HK-2 (cell line): ENCODE measurements around the gene ZNF236.
"Not testable (repeated sequence)": the region's sequence is repeated elsewhere in the genome, so short reads cannot be mapped to it uniquely, and the experiment has no call there.

Source experiments
- DNase-seq: peaks from one replicate; pipeline ENCODE4 v3.0.0-alpha.2; 2018; ENCODE audit not compliant: unreplicated experiment

The ZNF236 gene

DNA sequence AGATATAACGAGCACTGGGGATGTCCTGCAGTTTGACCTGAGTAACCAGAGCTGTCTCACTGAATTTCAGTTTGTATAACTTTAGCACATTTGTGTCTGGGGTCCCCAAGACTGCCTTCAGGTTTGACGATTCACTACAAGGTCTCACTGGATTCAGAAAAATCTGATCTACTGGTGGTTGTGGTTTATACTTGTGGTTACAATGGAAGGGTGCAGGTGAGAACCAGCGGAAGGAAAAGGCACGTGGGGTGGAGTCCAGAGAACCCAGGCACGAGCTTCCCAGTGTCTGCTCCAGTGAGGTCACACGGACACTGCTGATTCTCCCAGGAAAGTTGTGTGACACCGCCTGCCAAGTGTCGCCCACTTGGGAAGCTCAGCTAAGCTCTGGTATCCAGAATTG lies 126.0 kb downstream of the ZNF236 start:
- DNase-seq = no peak

DNA sequence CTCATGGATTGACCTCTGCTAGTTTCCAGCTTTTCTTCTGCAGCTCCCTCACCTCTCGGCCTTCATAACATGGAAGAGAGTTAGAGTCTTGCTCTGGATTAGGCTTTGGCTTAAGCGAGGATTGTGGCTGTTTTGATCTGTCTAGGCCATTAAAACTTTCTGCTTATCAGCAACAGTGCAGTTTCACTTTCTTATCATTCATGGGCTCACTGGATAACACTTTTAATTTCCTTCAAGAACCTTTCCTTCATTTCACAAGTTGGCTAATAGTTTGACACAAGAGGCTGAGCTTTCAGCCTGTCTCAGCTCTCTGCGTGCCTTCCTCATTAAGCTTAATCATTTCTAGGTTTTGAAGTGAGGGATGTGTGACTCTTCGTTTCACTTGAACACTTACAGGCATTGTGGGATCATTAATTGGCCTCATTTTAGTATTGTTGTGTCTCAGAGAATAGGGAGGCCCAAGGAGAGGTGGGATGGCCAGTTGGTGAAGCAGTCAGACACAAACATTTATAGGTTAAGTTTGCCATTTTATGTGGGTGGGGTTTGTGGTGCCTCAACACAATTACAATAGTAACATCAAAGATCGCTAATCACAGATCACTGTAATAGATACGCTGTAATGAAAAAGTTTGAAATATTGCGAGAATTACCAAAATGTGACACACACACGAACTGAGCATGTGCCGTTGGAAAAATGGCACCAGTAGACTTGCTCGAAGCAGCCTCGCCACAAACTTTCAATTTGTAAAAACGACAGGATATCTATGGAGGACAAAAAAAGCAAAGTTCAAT lies 129.3 kb downstream of the ZNF236 start:
- no peak for DNase-seq

DNA sequence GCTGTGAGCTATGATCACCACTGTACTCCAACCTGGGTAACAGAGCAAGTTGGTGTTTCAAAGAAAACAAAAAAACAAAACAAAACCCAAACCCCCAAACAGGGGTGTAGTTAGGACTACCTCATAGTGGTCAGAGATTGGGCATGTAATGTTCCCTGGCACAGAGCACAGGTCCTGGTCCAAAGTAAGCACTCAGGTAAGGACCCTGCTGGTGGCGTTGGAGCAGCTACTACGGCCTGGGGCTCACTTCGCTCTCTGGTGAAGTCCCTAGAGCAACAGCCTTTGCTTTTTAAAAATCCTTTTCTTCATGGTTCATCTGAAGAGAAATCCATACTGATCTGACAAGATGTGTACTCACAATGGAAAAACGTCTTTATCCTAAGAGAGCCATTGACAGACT lies 130.4 kb downstream of the ZNF236 start:
- no peak for DNase-seq

DNA sequence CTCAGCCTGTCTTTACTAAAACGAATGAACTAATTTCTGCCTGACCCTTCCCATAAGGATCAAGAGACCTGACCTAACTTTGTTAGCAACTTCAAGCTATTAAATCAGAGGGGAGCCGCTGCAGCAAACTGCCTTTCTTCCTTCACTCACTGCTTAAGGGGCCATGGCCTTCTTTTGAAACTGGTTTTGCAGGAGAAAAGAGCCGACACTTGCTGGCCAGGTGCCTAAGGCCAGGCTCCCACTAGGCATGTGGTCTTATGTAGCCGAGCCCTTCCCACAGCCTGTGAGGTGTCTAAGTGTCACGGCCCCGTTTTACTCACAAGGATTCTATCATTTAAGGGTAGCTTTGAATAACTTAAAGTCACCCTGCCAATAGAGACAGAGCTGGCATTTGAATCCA lies 130.8 kb downstream of the ZNF236 start:
- no peak for DNase-seq

DNA sequence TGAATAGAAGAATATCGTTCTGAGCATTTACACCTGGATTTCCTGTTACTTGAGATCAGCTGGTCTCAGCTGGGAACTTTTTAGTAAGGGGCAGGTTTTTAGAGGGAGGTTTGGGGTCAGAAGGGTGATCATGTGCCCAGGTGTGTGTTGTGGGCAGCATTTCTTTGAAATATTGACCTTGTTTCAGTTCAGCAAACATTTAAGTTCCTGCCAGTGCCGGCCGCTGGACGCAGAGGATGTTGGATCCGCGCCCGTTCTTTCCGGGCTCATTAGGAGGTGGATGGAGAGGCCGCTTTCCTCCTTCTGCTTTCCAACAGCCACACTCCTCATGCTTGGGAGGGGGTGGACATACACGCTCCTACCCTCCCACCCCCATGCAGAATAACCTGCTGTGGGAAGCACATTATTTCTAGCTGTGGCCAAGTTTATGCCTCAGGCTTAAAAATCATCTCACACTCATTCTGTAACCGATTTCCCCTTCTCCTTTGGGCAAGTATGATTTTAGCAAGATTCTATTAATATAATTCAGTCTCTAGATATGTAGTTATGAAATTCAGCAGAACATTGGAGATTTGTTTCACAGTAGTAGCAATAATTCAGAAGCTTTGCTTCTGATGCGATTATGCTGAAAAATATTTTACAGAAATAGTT lies 131.4 kb downstream of the ZNF236 start:
- no peak for DNase-seq

DNA sequence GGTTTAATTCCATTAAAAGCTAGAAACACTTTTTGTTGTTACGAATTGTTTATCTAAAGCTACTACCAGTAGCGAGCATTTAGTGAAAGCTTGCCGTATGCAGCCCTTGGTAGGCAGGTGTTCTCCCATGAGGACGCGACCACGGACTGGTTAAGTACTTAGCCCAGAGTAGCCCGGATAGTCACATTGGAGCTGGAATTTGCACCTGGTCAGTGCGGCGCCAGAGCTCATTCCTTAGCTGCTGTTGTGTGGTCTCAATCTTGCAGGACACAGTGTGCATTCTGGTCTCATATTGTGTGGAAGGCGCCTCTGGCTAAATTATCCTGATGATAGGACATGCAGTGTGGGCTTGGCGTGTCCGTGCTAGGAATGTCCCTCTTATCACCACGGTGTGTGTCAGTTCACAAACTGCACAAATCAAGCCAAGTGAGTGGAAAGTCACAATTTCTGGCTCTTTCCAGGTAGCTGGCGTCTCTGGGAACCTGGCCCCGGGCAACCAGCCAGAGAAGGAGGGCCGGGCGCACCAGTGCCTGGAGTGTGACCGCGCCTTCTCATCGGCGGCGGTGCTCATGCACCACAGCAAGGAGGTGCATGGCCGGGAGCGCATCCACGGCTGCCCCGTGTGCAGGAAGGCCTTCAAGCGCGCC lies 133.3 kb downstream of the ZNF236 start:
- DNase-seq = no peak

DNA sequence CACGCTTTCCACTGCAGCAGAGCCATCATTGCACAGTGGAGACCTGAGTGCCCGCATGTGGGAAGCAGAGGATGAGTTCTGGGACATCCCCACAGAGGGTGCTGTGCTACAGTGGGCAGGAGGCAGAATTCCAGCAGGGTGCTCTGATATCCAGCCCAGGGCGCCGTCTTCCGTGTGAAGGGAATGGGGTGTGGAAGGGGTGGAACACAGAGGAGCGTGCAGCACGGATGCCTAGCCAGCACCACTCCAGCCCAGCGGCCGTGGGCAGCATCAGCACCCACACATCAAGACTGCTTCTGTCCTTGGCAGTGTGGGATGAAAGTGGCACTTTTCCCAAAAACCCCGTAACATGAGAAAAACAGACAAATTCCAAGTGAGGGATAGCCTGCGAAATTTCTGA lies 134.3 kb downstream of the ZNF236 start:
- DNase-seq = no peak

DNA sequence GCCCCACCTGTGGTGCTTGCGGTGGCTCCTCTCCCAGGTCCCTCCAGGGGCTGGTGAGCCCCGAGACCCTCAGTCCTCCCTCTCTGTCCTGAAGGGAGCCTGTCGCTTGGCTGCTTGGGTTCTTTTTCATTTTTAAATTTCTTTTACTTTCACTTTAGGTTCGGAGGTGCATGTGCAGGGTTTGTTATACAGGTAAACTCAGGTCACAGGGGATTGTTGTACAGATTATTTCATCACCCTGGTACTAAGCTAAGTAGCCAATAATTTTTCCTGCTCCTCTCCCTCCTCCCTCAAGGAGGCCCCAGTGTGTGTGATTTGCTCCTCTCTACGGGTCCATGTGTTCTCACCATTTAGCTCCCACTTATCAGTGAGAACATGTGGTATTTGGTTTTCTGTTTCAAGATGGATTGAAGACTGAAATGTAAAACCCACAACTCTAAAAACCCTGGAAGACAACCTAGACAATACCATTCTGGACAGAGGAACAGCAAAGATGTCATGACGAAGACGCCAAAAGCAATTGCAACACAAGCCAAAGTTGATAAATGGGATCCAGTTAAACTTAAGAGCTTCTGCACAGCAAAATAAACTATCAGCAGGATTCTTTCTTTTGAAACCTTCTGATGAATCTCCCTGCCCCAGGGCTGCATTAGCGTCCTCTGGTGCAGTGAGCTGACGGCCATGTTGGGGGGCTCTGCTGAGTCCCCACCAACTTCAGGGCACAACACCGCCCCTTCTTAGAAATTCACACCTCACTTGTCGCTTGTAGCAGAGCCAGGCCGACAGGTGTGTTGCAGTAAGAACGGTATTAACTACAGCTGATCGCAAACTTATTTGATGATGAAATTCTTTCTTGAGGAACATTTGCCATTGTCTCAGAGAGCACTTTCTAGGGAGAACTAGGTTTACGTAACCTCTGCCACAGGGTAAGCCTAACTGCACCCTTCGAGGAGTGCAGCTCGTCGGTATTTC lies 135.3 kb downstream of the ZNF236 start:
- no peak for DNase-seq

DNA sequence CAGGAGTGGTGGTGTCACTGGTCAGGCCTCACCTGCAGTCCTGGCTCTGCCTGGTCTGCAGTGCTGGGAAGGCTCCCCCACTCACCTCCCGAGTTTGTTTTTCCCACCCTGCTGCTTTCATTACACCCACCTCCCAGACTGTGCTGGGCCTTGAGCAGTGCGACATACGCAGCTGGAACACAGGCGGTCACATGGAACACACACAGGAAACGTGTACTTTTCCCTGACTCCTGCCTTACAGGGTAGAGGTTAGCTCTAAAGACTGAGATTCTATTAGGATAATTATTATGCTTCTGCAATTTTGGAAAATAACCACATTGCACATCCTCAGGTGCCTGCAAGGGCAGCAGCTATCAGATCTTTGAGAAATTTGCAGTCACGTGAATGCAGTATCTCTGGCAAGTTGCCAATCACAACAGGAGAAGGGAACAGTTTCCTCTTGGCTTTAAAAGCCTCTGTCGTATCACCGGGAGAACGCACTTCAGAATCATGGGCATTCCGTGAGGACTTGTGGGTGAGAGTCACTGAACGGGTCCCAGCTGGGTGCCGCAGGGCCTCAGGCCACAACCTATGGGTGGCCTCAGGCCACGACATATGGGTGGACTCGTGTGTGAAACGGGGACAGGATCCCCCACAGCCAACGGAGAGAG lies 136.5 kb downstream of the ZNF236 start:
- no peak for DNase-seq

DNA sequence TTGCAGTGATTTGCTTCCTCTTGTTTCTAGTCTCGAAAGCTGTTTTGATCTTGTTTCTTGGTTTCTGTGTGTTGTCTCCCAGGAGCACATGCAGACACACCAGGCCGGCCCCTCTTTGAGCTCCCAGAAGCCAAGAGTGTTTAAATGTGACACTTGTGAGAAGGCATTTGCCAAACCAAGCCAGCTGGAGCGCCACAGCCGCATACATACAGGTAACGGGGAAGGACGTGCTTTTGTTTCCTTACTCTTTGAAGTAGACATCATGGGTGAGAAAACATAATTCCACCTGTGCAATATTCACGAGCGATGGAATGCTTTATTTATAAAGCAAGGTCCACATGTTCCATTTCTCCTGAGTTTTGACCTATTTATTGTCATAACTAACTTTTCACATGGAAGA lies 137.2 kb downstream of the ZNF236 start:
- DNase-seq = no peak

DNA sequence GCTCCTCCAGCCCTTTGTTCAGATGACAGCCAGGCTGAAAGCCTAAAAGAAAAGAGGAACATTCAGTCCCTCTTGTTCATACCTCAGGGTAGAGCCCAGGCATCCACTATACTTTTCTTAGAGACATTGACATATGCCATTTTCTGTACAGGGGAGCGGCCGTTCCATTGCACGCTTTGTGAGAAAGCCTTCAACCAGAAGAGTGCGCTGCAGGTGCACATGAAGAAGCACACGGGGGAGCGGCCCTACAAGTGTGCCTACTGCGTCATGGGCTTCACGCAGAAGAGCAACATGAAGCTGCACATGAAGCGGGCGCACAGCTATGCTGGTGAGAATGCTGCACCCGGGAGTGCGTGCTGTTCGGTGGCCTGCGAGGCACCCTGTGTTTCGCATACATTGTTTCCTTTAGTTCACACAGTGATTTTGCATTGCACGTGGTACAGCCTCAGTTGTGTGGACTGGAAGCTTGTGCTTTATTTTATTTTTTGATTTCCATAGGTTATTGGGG lies 138.2 kb downstream of the ZNF236 start:
- no peak for DNase-seq

DNA sequence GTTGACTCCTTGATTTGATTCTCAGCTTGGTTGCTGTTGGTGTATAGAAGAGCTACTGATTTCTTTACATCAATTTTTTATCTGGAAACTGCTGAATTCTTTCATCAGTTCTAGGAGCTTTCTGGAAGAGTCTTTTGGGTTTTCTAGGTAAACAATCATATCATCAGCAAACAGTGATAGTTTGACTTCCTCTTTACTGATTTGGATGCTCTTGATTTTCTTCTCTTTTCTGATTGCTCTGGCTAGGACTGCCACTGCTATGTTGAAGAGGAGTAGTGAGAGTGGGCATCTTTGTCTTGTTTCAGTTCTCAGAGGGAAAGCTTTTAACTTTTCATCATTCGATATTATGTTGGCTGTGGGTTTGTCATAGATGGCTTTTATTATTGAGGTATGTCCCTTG lies 140.5 kb downstream of the ZNF236 start:
- DNase-seq = no peak

DNA sequence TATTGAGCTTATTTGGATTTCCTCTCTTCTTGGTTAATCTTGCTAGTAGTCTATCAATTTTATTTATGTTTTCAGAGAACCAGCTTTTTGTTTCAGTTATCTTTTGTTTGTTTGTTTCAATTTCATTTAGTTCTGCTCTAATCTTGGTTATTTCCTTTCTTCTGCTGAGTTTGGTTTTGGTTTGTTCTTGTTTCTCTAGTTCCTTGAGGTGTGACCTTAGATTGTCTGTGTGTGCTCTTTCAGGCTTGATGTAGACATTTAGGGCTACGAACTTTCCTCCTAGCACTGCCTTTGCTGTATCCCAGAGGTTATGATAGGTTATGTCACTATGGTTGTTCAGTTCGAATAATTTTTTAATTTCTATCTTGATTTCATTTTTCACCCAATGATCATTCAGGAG lies 141.6 kb downstream of the ZNF236 start:
- DNase-seq = no peak

DNA sequence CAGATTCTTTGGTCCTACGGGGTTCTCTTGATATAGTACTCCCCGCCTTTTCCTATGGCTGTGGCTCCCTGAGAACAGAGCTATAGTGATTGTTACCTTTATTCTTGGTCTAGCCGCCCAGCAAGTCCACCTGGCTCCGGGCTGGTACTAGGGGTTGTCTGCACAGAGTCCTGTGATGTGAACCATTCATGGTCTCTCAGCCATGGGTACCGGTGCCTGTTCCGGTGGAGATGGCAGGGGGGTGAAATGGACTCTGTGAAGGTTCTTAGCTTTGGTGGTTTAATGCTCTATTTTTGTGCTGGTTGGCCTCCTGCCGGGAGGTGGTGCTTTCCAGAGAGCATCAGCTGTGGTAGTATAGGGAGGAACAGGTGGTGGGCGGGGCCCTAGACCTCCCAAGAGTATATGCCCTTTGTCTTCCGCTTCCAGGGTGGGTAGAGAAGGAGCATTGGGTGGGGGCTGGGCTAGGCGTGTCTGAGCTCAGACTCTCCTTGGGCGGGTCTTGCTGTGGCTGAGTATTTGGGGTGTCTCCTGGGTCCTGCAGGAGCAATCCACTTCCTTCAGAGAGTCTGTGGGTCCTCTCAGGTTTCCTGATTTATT lies 143.3 kb downstream of the ZNF236 start:
- not testable (repeated sequence) for DNase-seq

DNA sequence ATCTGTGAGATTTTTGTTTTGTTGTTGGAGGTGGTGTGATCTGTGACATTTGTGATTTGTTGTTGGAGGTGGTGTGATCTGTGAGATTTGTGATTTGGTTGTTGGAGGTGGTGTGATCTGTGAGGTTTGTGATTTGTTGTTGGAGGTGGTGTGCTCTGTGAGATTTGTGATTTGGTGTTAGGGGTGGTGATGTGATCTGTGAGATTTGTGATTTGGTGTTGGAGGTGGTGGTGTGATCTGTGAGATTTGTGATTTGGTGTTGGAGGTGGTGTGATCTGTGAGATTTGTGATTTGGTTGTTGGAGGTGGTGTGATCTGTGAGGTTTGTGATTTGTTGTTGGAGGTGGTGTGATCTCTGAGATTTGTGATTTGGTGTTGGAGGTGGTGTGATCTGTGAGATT lies 144.9 kb downstream of the ZNF236 start:
- not testable (repeated sequence) for DNase-seq

DNA sequence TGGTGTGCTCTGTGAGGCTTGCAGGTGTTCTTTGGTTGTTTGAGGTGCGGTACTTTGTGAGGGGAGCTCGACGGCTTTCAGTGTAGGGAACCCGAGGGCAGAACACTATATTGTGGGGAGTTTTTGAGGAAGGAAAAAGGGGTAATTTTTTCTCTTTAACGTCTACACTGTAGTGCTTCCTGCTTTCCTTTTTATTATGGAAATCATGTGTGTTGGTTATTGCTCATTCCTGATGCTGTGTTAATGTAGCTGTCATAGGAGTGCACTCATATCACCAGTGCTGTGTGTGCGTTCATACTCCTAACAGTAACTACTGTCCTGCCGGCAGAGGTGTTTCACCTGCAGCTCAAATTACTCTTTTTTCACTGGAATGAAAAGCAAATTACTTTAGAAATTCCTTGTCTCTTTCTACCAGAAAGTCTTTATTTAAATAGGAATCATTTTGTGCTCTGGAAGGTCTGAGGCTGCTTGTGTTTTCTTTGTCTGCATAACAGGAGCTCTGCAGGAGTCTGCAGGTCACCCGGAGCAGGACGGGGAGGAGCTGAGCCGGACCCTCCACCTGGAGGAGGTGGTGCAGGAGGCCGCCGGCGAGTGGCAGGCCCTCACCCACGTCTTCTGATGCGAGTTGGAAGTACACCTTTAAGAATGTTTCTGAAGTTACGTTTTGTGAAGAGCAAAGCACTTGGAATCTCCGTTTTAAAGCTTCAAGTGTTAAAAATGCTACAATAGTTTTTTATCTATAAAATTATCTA lies 145.5 kb downstream of the ZNF236 start:
- no peak for DNase-seq

DNA sequence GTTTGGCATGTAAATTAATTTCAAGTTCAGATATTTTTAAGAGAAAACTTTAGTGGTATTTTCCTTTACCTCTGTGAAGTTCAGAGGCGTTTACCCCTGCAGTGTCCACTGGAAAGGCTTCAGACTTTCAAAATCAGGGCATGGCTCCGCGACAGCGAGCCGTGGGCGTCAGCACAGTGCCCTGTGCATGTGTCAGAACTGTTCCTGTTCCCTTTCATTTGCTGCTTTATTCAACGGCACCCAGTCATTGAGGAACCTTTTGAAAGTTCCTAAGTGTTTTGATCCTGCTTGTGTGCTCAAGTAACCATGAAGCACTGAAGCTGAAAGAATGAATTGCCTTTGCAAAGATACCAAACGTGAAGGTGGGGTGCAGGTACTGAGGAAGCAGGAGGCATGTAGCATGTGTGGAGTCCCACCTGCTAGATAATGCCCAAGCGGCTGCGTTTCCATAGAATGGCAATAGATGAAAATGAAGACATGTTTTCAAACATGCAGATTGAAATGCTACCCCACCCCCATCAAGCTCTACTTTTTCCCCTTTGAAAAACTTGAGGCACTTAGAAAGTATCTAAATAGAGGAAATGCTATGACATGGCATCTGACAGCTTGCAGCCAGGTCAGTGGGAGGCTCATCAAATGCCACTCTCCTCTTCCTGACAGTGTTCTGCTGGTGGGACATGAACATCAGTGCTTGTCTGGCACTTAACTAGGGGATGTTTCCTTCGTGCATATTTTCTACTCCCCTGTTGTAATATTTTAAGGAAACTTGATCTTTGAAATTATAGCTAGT lies 148.6 kb downstream of the ZNF236 start:
- no peak for DNase-seq

DNA sequence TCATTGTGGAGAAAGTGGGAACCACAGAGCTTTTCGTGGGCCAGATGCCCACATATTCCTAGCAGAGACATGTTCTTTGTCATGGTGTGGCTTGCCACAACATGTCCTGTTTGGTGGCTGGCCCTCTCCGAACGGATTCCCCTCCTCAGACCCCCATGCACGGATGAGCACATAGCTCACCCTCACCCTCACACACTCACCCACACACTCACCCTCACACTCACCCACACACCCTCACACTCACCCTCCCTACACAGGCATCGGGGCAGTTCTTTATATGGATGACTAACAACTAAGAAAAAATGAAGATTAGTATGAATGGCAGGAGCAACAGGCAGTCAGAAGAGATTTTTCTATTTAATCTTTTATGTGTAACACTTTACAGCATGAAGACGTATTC lies 149.9 kb downstream of the ZNF236 start:
- DNase-seq = no peak

DNA sequence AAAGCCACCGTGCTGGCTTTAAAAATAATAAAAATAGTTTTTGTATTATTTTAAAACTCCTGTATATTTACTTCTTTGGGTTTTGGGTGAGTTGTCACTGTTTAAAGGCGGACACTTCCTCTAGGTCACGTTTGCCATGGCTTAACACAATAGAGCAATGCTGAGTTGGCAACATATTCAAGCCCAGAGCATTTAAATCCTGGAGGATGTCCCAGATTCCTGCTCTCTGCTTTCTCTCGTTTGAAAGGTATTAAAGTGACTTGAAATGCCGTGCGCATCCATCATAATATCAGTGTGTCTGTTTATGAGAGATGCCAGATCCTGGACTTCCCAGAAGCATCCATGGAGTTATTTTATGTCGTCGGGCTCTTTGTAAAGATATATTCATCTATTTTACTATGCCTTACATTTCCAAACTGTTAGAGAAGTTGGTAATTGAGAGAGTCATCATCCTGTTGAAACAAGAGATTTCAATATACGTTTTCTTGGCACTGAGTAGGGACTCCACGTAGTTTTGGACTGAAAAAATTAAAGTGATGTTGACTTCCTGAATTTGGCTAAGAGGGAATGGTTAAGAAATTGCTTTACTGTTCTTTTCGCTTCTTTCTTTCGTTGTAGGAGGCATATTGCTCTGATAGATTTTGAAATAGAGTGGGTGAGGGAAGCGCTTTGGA lies 150.6 kb downstream of the ZNF236 start:
- DNase-seq = no peak
